Fibroblast of pulmonary artery (primary cell): Measurements from ENCODE around the gene LEKR1.

ENCODE experiments used
- DNase-seq: peaks from one replicate; pipeline ENCODE4 v3.0.0-alpha.2; 2010; ENCODE audit warnings: low read depth
- H3K4me3 ChIP-seq: replicated peaks from 2 replicates; pipeline ENCODE4 v1.5.1; 2011; ENCODE audit warnings: low read depth, mild to moderate bottlenecking, control low read depth, low read length, moderate library complexity
- TF ChIP-seq, protein P1 (sequence below): IDR thresholded peaks from 2 replicates; pipeline ENCODE4 v1.5.1; 2011; ENCODE audit warnings: mild to moderate bottlenecking, control low read depth, low read length, inconsistent platforms; ENCODE audit errors: missing control alignments

Gene LEKR1

DNA sequence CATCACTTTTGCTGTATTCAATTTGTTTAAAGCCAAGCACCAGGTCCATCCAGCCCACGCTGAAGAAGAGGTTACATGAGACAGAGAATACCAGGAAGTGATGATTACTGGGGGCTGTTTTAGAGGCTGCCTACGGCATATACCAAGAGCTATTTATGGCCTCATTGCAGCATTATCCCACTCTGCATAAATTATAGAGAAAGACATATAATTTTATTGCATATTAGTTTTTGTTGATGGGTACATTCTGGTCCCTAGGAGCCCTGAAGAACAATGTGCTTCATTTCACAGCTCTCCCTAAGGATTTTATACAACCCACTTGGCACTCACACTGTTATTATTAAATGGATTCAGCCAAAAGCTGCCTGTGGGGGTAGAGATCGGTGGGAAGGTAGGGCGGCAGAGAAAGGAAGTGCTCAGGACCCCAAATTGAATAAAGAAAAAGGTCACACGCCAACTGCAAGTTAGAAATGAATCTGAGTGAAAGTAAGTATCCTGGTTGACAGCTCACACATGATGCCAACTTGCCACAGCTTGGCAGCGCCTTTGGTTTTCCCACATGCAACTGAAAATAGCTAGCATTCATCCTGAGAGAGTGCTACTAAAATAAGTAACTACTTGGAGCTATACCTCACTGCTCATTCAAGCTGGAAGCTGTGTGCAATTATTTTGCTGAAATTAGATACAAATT, 260.1 kb downstream of the LEKR1 start:
- no peak overlapping the region for H3K4me3 ChIP-seq
- TF ChIP-seq, protein P1, sequence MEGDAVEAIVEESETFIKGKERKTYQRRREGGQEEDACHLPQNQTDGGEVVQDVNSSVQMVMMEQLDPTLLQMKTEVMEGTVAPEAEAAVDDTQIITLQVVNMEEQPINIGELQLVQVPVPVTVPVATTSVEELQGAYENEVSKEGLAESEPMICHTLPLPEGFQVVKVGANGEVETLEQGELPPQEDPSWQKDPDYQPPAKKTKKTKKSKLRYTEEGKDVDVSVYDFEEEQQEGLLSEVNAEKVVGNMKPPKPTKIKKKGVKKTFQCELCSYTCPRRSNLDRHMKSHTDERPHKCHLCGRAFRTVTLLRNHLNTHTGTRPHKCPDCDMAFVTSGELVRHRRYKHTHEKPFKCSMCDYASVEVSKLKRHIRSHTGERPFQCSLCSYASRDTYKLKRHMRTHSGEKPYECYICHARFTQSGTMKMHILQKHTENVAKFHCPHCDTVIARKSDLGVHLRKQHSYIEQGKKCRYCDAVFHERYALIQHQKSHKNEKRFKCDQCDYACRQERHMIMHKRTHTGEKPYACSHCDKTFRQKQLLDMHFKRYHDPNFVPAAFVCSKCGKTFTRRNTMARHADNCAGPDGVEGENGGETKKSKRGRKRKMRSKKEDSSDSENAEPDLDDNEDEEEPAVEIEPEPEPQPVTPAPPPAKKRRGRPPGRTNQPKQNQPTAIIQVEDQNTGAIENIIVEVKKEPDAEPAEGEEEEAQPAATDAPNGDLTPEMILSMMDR = no peak
- DNase-seq = no peak

DNA sequence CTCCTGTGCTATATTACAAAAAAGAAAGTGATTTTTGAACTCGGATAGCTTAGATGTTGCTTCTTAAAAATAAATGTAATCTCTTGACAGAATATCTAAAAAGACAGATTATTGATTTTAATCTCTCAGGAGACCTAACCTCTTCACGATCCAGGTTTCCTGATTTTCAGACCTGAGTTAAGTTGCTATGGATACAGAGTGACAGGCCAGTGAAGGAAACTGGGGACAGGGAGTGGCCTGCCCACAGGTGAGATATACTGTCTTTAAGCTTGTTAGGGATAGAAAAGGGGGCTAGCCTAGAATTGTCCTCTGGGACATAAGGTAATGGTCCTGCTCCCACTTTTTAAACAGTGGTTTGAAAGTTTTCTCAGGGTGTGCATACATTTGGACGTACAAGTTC, 260.6 kb downstream of the LEKR1 start:
- TF ChIP-seq, protein P1 = no peak
- H3K4me3 ChIP-seq = no peak overlapping the region
- DNase-seq = no peak

DNA sequence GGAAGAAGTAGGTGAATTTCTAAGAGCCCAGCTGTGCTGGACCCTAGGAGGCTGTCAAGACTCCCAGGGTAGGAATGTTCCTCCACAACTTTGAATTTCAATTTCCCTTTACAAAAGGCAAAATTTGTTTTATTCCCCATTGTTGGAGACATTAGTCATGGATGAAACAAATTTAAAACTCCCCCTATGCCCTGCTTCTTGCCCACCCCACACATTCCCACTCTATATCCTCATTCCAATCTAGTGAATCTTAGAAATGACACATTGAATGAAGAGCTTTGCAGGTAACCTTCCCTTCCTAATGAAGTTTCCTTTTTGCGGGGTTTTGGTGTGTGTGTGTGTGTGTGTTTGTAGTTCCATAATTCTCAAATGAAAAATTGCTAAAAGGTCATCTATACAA, 261.2 kb downstream of the LEKR1 start:
- peak; percentile 49 for DNase-seq
- TF ChIP-seq, protein P1 = no peak
- H3K4me3 ChIP-seq = no peak overlapping the region

DNA sequence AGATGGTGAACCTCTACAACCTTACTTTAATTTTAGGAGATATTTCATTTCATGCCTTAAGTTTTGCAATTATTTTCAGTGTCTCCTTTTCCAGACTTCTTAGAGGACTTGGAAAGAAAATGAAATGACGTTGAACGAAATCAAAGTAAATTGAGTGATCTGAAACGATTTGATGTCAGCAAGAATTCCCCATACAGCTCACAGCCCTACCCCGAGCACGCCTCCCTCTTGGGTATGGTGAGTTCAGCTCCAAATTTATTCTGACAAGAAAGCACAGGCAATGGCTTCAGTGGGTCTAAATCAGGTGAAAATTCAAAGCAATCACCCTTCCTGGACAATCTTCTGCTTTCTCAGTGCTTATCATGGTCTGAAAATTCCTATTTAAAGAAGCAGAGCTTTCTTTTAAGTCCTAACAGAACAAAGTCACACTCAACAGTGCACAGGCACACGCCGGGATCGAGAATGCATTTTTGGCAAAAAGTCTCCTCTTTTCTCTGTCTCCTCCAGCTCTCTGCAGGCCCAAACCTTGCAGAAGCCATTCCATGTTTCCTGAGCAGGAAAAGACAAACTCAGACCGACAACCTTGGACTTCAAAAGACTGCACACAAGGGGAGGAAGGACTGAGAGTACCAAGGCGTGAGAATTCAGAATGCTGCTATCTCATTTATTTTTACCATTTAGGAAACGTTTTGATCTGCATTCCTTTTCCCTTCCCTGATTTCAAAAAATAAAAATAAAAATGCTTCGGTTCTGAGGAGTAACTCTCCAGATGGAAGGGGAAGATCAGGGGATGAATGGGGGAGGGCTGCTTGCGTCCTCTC, 261.8 kb downstream of the LEKR1 start:
- TF ChIP-seq, protein P1 = no peak
- peak overlapping the region; percentile 51 for H3K4me3 ChIP-seq
- DNase-seq = peak; percentile 57

DNA sequence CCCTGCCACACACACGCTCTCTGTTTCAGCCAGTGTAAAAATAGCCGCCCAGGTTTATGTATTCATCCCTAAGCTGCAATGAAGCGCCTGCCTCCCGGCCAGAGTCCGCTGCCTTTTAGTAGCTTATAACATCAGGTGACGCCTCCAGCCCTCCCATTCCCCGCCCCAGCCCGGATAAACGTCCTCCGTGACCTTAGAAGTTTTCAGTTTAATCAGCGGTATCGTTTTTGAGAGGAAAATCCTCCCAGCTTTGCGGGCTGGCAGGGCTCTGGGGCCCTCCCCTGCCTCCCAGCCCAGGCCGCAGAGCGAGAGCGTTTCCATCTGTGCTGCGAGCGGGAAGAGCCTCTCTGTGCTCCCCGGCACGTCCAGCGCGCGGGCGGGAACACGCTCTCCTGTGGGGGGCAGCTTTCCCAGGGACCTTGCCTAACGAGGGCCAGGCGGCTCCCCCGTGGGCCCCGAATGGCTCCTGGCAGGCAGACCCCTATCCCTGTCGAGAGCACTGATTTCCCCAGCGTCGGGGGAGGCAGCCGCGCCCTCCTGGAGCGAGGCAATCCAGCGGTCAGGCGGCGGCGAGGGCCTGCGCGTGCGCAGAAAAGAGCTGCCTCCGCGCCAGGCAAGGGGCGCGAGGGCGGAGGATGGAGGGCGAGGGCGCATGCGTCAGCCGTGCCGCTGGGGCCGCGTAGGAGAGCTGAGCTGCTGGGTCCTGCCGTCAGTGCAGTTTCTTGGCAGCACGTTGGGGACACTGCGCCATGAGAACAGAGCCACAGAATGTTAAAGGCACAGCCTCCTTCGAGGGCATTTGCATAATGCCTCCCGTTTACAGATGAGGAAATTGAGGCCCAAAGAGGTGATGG, 262.7 kb downstream of the LEKR1 start:
- TF ChIP-seq, protein P1 = no peak
- peak overlapping the region; percentile 51 for H3K4me3 ChIP-seq
- peak; percentile 98 for DNase-seq

DNA sequence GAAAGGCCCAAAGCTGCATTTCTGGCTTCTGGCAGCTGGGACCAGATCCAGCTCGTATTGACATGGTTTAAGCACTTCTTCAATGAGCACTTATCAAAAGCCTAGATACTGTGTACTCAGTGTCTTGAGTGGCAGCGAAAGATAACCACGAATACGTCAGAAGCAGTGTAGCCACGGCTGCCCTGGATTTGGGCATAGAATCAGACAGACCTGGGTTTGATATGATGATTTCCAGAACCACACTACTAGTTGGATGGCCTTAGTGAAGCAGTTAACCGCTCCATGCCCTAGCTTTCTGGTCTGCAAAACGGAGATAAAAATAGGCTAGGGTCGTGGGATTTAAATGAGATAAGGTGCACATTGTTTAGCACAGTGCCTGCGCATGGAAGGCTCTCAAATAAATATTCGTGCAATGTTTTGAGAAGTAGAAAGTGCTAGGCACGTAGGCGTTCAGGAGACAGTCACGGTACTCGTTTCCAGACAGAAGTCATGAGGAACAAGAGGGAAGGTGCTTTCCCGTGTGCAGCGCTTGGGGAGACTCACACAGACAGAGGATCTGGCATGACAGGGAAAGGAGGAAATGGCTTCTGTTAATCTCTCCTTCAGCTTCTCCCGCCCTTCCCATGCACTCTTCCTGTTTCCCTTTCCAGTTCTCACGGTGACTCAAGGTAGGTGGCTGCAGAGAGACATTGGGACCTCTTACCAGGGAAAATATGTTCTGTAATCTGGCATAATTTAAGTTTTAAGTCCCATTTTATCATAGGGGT, 263.5 kb downstream of the LEKR1 start:
- TF ChIP-seq, protein P1 = no peak
- DNase-seq = peak; percentile 89
- H3K4me3 ChIP-seq = peak overlapping the region; percentile 51
